Mesodermal cell (in vitro differentiated cells): Measurements from ENCODE around the gene PRR36.
A peak's percentile ranks its signal among the peaks of the same experiment; 100 is the strongest.

ENCODE experiments used
- H3K27ac ChIP-seq: 2 replicates; pipeline ENCODE4 v1.7.0; 2013; ENCODE audit warnings: mild to moderate bottlenecking, low read depth, low read length, moderate library complexity; ENCODE audit not compliant: severe bottlenecking
- H3K36me3 ChIP-seq: 2 replicates; pipeline ENCODE4 v1.7.1; 2013; ENCODE audit warnings: mild to moderate bottlenecking, low read length, moderate library complexity; ENCODE audit not compliant: control insufficient read depth, insufficient read depth
- H3K4me1 ChIP-seq: one replicate; pipeline ENCODE4 v1.7.1; 2013; ENCODE audit warnings: mild to moderate bottlenecking, low read length; ENCODE audit not compliant: insufficient read depth, control insufficient read depth, poor library complexity, severe bottlenecking
- H3K4me3 ChIP-seq: 2 replicates; pipeline ENCODE4 v1.7.0; 2013; ENCODE audit warnings: low read length, control low read depth, mild to moderate bottlenecking; ENCODE audit not compliant: insufficient read depth, poor library complexity, severe bottlenecking; ENCODE audit errors: extremely low read depth
- H3K9me3 ChIP-seq: 2 replicates; pipeline ENCODE4 v1.7.1; 2013; ENCODE audit warnings: mild to moderate bottlenecking, low read length, moderate library complexity; ENCODE audit not compliant: control insufficient read depth
- whole genome bisulfite sequencing, 2 experiments: methylation state at CpG; one replicate each; pipeline ENCODE4 v1.1.5; 2013; ENCODE audit warnings: missing lambda C conversion rate in 2 of 2; ENCODE audit not compliant: insufficient coverage in 2 of 2; 5-methylcytosine and 5-hydroxymethylcytosine counted together

PRR36 gene

GRCh38 chr19:7904074-7905020 lies 30.2 kb upstream of the PRR36 start:
- Histone ChIP-seq H3K27ac (peak overlapping the region; percentile 66), H3K9me3 (no peaks in the 10 kb centered on the region), H3K36me3 (peaks cover 8% of the 10 kb centered on the region), H3K4me1 (peaks cover 15% of the 10 kb centered on the region), H3K4me3 (peak overlapping the region; percentile 70)
- WGBS, 2 experiments = 21 to 26% methylated on average over 29 to 34 of the region's 68 CpGs

- peaks cover 15% of the 10 kb centered on the region for H3K4me1 ChIP-seq
- 0 to 1% methylated on average over 72 to 75 of the region's 89 CpGs for WGBS, 2 experiments
Observed at GRCh38 chr19:7903244-7904073, 29.3 kb upstream of the PRR36 start, which contains the start of gene MAP2K7. TSS of gene MAP2K7 (plus strand) at chr19:7903877. CDS start at chr19:7903945, 68 bp downstream.

GRCh38 chr19:7902796-7903243 lies 28.6 kb upstream of the PRR36 start:
- Histone ChIP-seq H3K4me1 (peaks cover 15% of the 10 kb centered on the region), H3K36me3 (peaks cover 8% of the 10 kb centered on the region), H3K4me3 (peak overlapping the region; percentile 61), H3K27ac (peak overlapping the region; percentile 64), H3K9me3 (no peaks in the 10 kb centered on the region)
- 60 to 75% methylated on average over 17 to 18 of the region's 20 CpGs for WGBS, 2 experiments

More at GRCh38 chr19:7903244-7904073, 29.3 kb upstream of the PRR36 start, which contains the start of gene MAP2K7:
- Histone ChIP-seq H3K9me3 (no peaks in the 10 kb centered on the region), H3K27ac (peak within 1 kb of the TSS; percentile 66), H3K36me3 (peaks cover 8% of the 10 kb centered on the region), H3K4me3 (peak within 1 kb of the TSS; percentile 70)

GRCh38 chr19:7901337-7901736 lies 27.1 kb upstream of the PRR36 start:
- no peaks in the 10 kb centered on the region for H3K9me3 ChIP-seq
- H3K27ac ChIP-seq = no peak overlapping the region
- no peak overlapping the region for H3K4me3 ChIP-seq
- H3K4me1 ChIP-seq = peaks cover 15% of the 10 kb centered on the region
- H3K36me3 ChIP-seq = peaks cover 7% of the 10 kb centered on the region
- WGBS, 2 experiments = 84 to 96% methylated on average over 5 to 6 of the region's 7 CpGs

- H3K4me1 ChIP-seq = peaks cover 15% of the 10 kb centered on the region
- H3K9me3 ChIP-seq = no peaks in the 10 kb centered on the region
- H3K4me3 ChIP-seq = no peak overlapping the region
- no peak overlapping the region for H3K27ac ChIP-seq
- WGBS, 2 experiments = 100% methylated on average over 1 of the region's 3 CpGs
- H3K36me3 ChIP-seq = peaks cover 3% of the 10 kb centered on the region
Observed at GRCh38 chr19:7900931-7901330, 26.7 kb upstream of the PRR36 start.

GRCh38 chr19:7900401-7900870 lies 26.2 kb upstream of the PRR36 start:
- no peak overlapping the region for H3K27ac ChIP-seq
- no peaks in the 10 kb centered on the region for H3K36me3 ChIP-seq
- no peaks in the 10 kb centered on the region for H3K9me3 ChIP-seq
- WGBS, 2 experiments = 89 to 91% methylated on average over 17 to 21 of the region's 21 CpGs
- peaks cover 15% of the 10 kb centered on the region for H3K4me1 ChIP-seq
- H3K4me3 ChIP-seq = no peak overlapping the region

- WGBS, 2 experiments = 94 to 95% methylated on average over 32 to 34 of the region's 34 CpGs
- H3K4me3 ChIP-seq = no peak overlapping the region
- H3K4me1 ChIP-seq = peaks cover 10% of the 10 kb centered on the region
- no peaks in the 10 kb centered on the region for H3K36me3 ChIP-seq
- H3K9me3 ChIP-seq = no peaks in the 10 kb centered on the region
- no peak overlapping the region for H3K27ac ChIP-seq
Observed at GRCh38 chr19:7899751-7900378, 25.7 kb upstream of the PRR36 start.

GRCh38 chr19:7898967-7899366 lies 24.8 kb upstream of the PRR36 start:
- Histone ChIP-seq H3K4me3 (no peak overlapping the region), H3K9me3 (no peaks in the 10 kb centered on the region), H3K27ac (no peak overlapping the region), H3K36me3 (no peaks in the 10 kb centered on the region), H3K4me1 (peaks cover 7% of the 10 kb centered on the region)
- WGBS, 2 experiments = 96% methylated on average over 14 to 15 of the region's 16 CpGs

- H3K27ac ChIP-seq = no peak overlapping the region
- no peak overlapping the region for H3K4me3 ChIP-seq
- 90 to 93% methylated on average over 6 to 7 of the region's 11 CpGs for WGBS, 2 experiments
- H3K36me3 ChIP-seq = no peaks in the 10 kb centered on the region
- H3K4me1 ChIP-seq = no peaks in the 10 kb centered on the region
- H3K9me3 ChIP-seq = no peaks in the 10 kb centered on the region
Observed at GRCh38 chr19:7897292-7897691, 23.1 kb upstream of the PRR36 start.

- Histone ChIP-seq H3K4me3 (no peak overlapping the region), H3K4me1 (no peaks in the 10 kb centered on the region), H3K36me3 (no peaks in the 10 kb centered on the region), H3K27ac (no peak overlapping the region), H3K9me3 (no peaks in the 10 kb centered on the region)
- WGBS, 2 experiments = 94 to 96% methylated on average over 13 of the region's 13 CpGs
Observed at GRCh38 chr19:7895565-7895964, 21.4 kb upstream of the PRR36 start.
